Measurements from ENCODE around the gene TMCC1. TPM values are rescaled to one million over a fixed set of nuclear protein-coding genes. Genes with fewer than 3 reads are reported as not detected.

Gene TMCC1
- total and polyA plus RNA-seq, 2 donors (not counting 3 experiments of a cell fraction or from before 2014, with no cell fraction given) = 17.4 to 38.4 TPM

GRCh38 chr3:129943020-129943419, 49.5 kb upstream of the TMCC1 start:
- Histone ChIP-seq H3K4me1 (ENCODE audit: control insufficient read depth, extremely low read depth, insufficient read depth, low read length) (no peaks in the 10 kb centered on the region), H3K9ac (replicated peaks; ENCODE audit: extremely low read depth, insufficient read depth, low read length) (no peak overlapping the region), H3K9me1 (replicated peaks; ENCODE audit: control insufficient read depth, extremely low read depth, insufficient read depth, low read length) (no peaks in the 10 kb centered on the region), H3K4me3 (replicated peaks in 1 of 3; ENCODE audit: insufficient read depth in 1 of 3, low read depth in 1 of 3, low read length in 3 of 3) (no peak overlapping the region), H3K79me2 (ENCODE audit: control insufficient read depth, insufficient read depth, low read length) (no peaks in the 10 kb centered on the region), H3K27ac (ENCODE audit: insufficient read depth, low read depth, low read length) (no peak overlapping the region), H2AFZ (ENCODE audit: low read depth, low read length) (no peak overlapping the region), H3K4me2 (ENCODE audit: insufficient read depth, low read length) (no peak overlapping the region), H3K27me3 (ENCODE audit: control insufficient read depth in 2 of 2, insufficient read depth in 2 of 2, low read length in 2 of 2) (peaks cover 4 to 7% of the 10 kb centered on the region in 2 experiments), H3K36me3 (ENCODE audit: control insufficient read depth in 2 of 2, extremely low read depth in 1 of 2, insufficient read depth in 2 of 2, low read length in 2 of 2) (no peaks in the 10 kb centered on the region), H4K20me1 (replicated peaks; ENCODE audit: control insufficient read depth, extremely low read depth, insufficient read depth, low read length) (no peaks in the 10 kb centered on the region), H3K9me3 (replicated peaks; ENCODE audit: control insufficient read depth, insufficient read depth, low read length) (no peaks in the 10 kb centered on the region)
- no peak for FAIRE-seq
- no peak for TF ChIP-seq FOS (IDR thresholded peaks at IDR 0.05; ENCODE audit: borderline replicate concordance, insufficient read depth, low read length)
- no peak for TF ChIP-seq EZH2 (IDR thresholded peaks at IDR 0.05; ENCODE audit: borderline replicate concordance, low read depth, low read length, severe bottlenecking)
- TF ChIP-seq JUN (IDR thresholded peaks at IDR 0.05; ENCODE audit: borderline replicate concordance, insufficient read depth, insufficient read length, low read depth) = no peak
- no peak for TF ChIP-seq MAX (IDR thresholded peaks at IDR 0.05; ENCODE audit: insufficient read depth, insufficient read length)
- TF ChIP-seq CTCF (IDR thresholded peaks at IDR 0.05; ENCODE audit: extremely low read depth in 1 of 2, insufficient read depth in 1 of 2, low read depth in 1 of 2, low read length in 2 of 2) = no peak
- TF ChIP-seq POLR2A (IDR thresholded peaks at IDR 0.05; ENCODE audit: low read depth, low read length) = no peak
- no peak for TF ChIP-seq MYC (IDR thresholded peaks at IDR 0.05; ENCODE audit: low read depth, low read length)
- CTCF ChIA-PET = interaction anchor here (0.9 to 5.7 kb wide), 20 partner anchors 10 to 596 kb away, joined by 3 to 103 read pairs (median 6); no protein-coding TSS in a partner anchor
- POLR2A ChIA-PET = no interaction called here
- intact Hi-C loops (cut with micrococcal nuclease) (loop anchor here (2.0 kb wide), 1 partner anchor 154 kb away; no protein-coding TSS in a partner anchor), dilution Hi-C loops (cut with MboI; ENCODE audit: extremely low pct_ligation_motif_present, low sequenced_read_pairs) (no loop called here)
- DNase-seq (ENCODE audit: low read depth, low spot score) = no peak
- no TSS peak for BruUV-seq (replicated peaks)
